ENCODE results near the gene PDE6C.

PDE6C gene

DNA sequence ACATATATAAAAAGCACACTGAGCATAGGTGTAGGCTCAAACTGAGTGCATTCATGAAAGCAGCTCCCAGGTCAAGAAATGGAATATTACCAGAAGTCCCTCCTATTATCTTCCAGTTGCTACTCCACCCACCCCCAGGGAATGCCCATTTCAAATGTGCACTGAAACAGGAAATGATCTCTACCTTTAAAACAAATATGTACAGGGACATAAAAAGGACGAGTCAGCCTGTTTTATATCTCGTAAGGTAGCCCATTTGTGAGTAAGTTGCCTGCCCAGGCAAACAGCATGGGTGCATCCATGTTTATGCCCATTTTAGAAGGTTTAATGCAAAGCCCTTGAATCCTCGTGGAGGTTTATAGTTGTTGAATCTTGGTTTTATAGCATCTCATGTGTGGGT is 35.4 kb upstream of the PDE6C start:
- no peaks in the 10 kb centered on the region for H3K9me3 ChIP-seq (ENCODE audit: control insufficient read depth, low read length)
- H3K27ac ChIP-seq (ENCODE audit: insufficient read depth, low read length, poor library complexity, severe bottlenecking) = no peak overlapping the region
- H3K4me1 ChIP-seq (ENCODE audit: control insufficient read depth, insufficient read depth, low read length, poor library complexity, severe bottlenecking) = no peaks in the 10 kb centered on the region
- H3K36me3 ChIP-seq (ENCODE audit: control insufficient read depth, insufficient read depth, low read length) = no peaks in the 10 kb centered on the region
- H3K27me3 ChIP-seq (replicated peaks; ENCODE audit: control insufficient read depth, insufficient read depth, low read length, poor library complexity, severe bottlenecking) = no peaks in the 10 kb centered on the region
- no peak overlapping the region for H3K4me3 ChIP-seq (ENCODE audit: insufficient read depth, low read depth, low read length, poor library complexity, severe bottlenecking)
- DNase-seq = no peak

DNA sequence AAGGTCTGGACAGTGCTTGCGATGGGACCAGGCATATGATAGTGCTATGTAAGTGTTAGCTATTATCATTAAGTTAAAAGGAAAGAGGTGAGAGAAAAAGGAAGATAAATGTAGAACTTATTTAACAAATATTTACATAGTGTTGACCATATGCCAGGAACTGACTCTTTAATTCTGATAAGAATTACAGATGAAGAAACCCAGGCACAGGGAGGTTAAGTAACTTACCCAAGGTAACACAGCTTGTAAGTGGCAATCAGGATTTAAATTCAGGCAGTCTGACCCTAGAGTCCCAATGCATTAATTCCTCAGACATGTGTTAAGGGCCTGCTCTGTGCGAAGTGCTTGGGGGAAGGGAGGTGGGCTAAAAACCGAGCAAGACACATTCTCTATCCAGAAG is 34.8 kb upstream of the PDE6C start:
- no peak for DNase-seq
- no peaks in the 10 kb centered on the region for H3K27me3 ChIP-seq (replicated peaks; ENCODE audit: control insufficient read depth, insufficient read depth, low read length, poor library complexity, severe bottlenecking)
- no peaks in the 10 kb centered on the region for H3K4me1 ChIP-seq (ENCODE audit: control insufficient read depth, insufficient read depth, low read length, poor library complexity, severe bottlenecking)
- H3K9me3 ChIP-seq (ENCODE audit: control insufficient read depth, low read length) = no peaks in the 10 kb centered on the region
- no peaks in the 10 kb centered on the region for H3K36me3 ChIP-seq (ENCODE audit: control insufficient read depth, insufficient read depth, low read length)
- no peak overlapping the region for H3K4me3 ChIP-seq (ENCODE audit: insufficient read depth, low read depth, low read length, poor library complexity, severe bottlenecking)
- no peak overlapping the region for H3K27ac ChIP-seq (ENCODE audit: insufficient read depth, low read length, poor library complexity, severe bottlenecking)

DNA sequence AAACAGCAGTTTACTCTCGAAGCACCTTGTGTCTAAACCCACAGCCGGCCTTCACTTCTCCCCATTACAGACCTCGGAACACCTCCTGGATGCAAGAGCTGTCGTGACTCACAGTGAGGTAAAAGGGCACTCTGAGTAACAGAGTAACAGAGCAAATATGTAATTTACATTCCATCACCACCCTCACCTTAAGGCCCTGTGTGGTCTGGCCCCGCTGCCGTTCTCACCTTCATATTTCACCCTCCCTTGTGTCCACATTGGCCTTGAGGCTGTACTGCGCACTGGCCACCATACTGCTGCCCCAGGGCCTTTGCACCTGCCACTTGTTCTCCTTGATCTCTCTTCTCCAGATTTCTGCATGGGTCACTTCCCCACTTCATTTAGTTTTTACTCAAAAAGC is 33.2 kb upstream of the PDE6C start:
- Histone ChIP-seq H3K9me3 (ENCODE audit: control insufficient read depth, low read length) (no peaks in the 10 kb centered on the region), H3K36me3 (ENCODE audit: control insufficient read depth, insufficient read depth, low read length) (no peaks in the 10 kb centered on the region), H3K4me3 (ENCODE audit: insufficient read depth, low read depth, low read length, poor library complexity, severe bottlenecking) (no peak overlapping the region), H3K4me1 (ENCODE audit: control insufficient read depth, insufficient read depth, low read length, poor library complexity, severe bottlenecking) (no peaks in the 10 kb centered on the region), H3K27ac (ENCODE audit: insufficient read depth, low read length, poor library complexity, severe bottlenecking) (no peak overlapping the region), H3K27me3 (replicated peaks; ENCODE audit: control insufficient read depth, insufficient read depth, low read length, poor library complexity, severe bottlenecking) (no peaks in the 10 kb centered on the region)
- DNase-seq = no peak

DNA sequence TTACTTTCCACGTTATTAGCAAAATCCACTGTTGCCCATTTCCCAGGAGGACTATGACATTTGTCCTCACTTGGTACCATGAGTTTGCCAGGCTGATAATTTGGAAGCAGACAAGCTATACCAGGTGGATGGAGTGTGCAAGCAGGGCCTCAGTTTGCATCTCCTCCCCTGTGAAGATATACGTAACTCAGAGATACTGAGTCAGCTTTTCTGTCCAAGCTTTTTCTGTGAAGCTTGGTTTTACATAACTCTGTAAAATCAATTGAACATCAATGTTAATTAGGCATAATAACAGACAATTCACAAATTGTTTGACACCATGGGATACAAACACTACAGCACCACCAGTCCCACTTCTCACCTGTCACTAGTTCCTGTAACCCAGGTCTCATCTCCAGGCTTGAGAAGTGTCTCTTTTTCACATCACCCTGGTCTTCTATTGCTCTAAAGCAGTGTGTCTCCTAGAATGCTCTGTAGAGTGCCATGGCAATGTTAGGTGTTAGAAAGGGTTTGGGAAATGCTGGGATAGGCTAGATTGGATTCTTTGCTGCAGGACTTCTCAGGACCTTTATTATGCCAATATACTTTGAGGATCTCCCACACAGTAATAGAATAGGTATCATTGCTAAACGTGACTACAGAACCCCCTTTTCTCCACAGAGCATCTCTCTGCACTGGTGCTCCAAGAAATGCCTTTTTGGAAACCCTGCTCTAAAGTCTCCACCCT is 32.2 kb upstream of the PDE6C start:
- Histone ChIP-seq H3K4me3 (ENCODE audit: insufficient read depth, low read depth, low read length, poor library complexity, severe bottlenecking) (no peak overlapping the region), H3K27me3 (replicated peaks; ENCODE audit: control insufficient read depth, insufficient read depth, low read length, poor library complexity, severe bottlenecking) (no peaks in the 10 kb centered on the region), H3K9me3 (ENCODE audit: control insufficient read depth, low read length) (no peaks in the 10 kb centered on the region), H3K27ac (ENCODE audit: insufficient read depth, low read length, poor library complexity, severe bottlenecking) (no peak overlapping the region), H3K36me3 (ENCODE audit: control insufficient read depth, insufficient read depth, low read length) (no peaks in the 10 kb centered on the region), H3K4me1 (ENCODE audit: control insufficient read depth, insufficient read depth, low read length, poor library complexity, severe bottlenecking) (no peaks in the 10 kb centered on the region)
- DNase-seq = no peak

DNA sequence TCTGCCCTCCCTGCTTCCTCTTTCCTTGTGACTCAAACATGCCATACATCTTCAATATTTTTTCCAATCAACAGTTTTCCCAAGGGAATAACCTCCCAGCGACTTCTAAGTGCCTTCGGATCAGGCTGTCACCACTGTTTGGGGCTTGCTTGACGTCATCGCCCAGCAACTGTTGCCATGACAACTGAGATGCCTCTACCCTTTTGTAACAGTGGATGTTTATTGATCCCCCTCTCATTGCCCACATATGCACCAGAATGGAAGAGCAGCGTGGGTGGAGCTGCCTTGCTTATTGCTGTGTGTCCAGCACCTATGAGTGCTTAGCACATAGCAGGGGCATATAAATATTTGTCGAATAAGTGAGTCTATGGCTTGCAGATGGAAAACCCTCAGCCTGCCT is 31.5 kb upstream of the PDE6C start:
- Histone ChIP-seq H3K27ac (ENCODE audit: insufficient read depth, low read length, poor library complexity, severe bottlenecking) (no peak overlapping the region), H3K36me3 (ENCODE audit: control insufficient read depth, insufficient read depth, low read length) (no peaks in the 10 kb centered on the region), H3K4me1 (ENCODE audit: control insufficient read depth, insufficient read depth, low read length, poor library complexity, severe bottlenecking) (no peaks in the 10 kb centered on the region), H3K9me3 (ENCODE audit: control insufficient read depth, low read length) (no peaks in the 10 kb centered on the region), H3K4me3 (ENCODE audit: insufficient read depth, low read depth, low read length, poor library complexity, severe bottlenecking) (no peak overlapping the region), H3K27me3 (replicated peaks; ENCODE audit: control insufficient read depth, insufficient read depth, low read length, poor library complexity, severe bottlenecking) (no peaks in the 10 kb centered on the region)
- no peak for DNase-seq

DNA sequence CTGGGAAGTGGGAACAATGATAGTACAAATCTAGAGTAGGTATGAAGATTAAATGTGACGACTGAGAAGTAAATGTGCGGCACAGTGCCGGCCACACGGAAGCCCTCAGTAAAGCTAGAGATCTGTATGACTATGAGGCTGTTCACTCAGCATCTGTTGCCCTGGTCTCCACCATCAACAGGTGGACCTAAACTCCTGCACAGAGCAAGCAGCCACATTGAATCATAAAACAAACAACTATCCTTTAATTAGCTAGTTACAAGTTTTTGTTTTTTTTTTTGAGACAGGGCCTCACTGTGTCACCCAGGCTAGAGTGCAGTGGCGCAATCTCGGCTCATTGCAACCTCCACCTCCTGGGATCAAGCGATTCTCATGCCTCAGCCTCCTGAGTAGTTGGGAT is 27.9 kb upstream of the PDE6C start:
- H3K9me3 ChIP-seq (ENCODE audit: control insufficient read depth, low read length) = no peaks in the 10 kb centered on the region
- no peaks in the 10 kb centered on the region for H3K36me3 ChIP-seq (ENCODE audit: control insufficient read depth, insufficient read depth, low read length)
- no peak overlapping the region for H3K4me3 ChIP-seq (ENCODE audit: insufficient read depth, low read depth, low read length, poor library complexity, severe bottlenecking)
- no peak overlapping the region for H3K27ac ChIP-seq (ENCODE audit: insufficient read depth, low read length, poor library complexity, severe bottlenecking)
- no peaks in the 10 kb centered on the region for H3K4me1 ChIP-seq (ENCODE audit: control insufficient read depth, insufficient read depth, low read length, poor library complexity, severe bottlenecking)
- H3K27me3 ChIP-seq (replicated peaks; ENCODE audit: control insufficient read depth, insufficient read depth, low read length, poor library complexity, severe bottlenecking) = no peaks in the 10 kb centered on the region
- DNase-seq = no peak

DNA sequence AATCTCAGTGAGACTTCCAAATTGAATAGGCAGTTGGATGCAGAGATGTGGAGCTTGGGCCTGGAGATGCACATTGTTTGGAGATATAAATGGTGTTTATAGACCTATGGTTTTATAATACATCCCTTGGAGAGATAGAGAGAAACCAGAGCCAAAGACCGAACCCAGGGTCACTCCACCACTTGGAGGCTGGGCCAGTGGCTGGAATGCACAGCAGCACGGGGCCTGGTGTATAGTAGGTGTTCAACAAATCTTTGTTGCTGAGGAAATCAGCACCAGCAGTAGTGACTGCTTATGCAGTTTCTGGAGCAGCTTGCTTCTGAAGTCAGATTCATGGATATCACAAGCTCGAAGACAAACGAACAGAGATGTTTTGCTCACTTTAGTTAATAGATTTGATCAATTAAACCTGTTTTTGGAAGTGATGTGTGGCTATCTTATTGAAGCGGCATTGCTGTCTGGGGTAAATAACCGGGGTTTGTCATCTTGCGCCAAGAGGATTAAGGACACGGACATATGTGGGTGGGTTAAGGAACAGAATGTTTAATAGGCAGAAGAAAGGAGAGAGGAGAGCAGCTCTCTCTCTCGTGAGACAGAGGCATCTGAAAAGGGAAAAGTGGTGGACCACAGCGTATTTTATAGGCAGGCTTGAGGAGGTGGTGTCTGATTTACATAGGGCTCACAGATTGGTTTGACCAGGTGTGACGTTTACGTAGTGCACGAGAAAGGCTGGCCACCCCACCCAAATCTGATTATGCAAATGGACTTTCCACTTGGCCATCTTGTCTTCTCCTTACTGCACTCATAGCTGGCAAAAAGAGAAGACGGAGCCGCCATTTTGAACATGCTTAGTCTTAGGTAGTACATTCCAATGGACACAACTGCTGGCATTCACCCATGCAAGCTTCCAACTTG is 22.4 kb upstream of the PDE6C start:
- no peak overlapping the region for H3K4me3 ChIP-seq (ENCODE audit: insufficient read depth, low read depth, low read length, poor library complexity, severe bottlenecking)
- DNase-seq = no peak
- H3K27ac ChIP-seq (ENCODE audit: insufficient read depth, low read length, poor library complexity, severe bottlenecking) = no peak overlapping the region
- no peaks in the 10 kb centered on the region for H3K27me3 ChIP-seq (replicated peaks; ENCODE audit: control insufficient read depth, insufficient read depth, low read length, poor library complexity, severe bottlenecking)
- no peaks in the 10 kb centered on the region for H3K36me3 ChIP-seq (ENCODE audit: control insufficient read depth, insufficient read depth, low read length)
- no peaks in the 10 kb centered on the region for H3K4me1 ChIP-seq (ENCODE audit: control insufficient read depth, insufficient read depth, low read length, poor library complexity, severe bottlenecking)
- H3K9me3 ChIP-seq (ENCODE audit: control insufficient read depth, low read length) = no peaks in the 10 kb centered on the region

DNA sequence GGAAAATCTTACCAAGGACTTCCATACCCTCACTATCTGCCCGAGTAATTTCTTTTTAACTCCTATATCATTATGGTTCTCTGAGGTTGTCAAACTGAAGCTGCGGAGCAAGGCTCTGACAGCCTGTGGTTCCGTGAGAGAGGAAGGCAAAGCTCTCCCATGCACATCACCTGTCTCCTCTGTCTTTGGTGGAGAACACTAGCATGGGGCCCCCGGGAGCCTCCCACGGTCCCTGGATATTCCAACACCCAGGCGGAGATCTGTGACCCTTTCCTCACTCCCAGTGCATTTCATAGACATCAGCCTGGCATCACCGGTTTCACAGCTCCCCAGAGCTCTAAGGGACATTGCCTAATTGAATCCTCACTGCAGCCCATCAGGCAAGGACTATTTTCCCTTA is 21.7 kb upstream of the PDE6C start:
- Histone ChIP-seq H3K4me1 (ENCODE audit: control insufficient read depth, insufficient read depth, low read length, poor library complexity, severe bottlenecking) (no peaks in the 10 kb centered on the region), H3K27me3 (replicated peaks; ENCODE audit: control insufficient read depth, insufficient read depth, low read length, poor library complexity, severe bottlenecking) (no peaks in the 10 kb centered on the region), H3K27ac (ENCODE audit: insufficient read depth, low read length, poor library complexity, severe bottlenecking) (no peak overlapping the region), H3K9me3 (ENCODE audit: control insufficient read depth, low read length) (no peaks in the 10 kb centered on the region), H3K4me3 (ENCODE audit: insufficient read depth, low read depth, low read length, poor library complexity, severe bottlenecking) (no peak overlapping the region), H3K36me3 (ENCODE audit: control insufficient read depth, insufficient read depth, low read length) (no peaks in the 10 kb centered on the region)
- DNase-seq = no peak

DNA sequence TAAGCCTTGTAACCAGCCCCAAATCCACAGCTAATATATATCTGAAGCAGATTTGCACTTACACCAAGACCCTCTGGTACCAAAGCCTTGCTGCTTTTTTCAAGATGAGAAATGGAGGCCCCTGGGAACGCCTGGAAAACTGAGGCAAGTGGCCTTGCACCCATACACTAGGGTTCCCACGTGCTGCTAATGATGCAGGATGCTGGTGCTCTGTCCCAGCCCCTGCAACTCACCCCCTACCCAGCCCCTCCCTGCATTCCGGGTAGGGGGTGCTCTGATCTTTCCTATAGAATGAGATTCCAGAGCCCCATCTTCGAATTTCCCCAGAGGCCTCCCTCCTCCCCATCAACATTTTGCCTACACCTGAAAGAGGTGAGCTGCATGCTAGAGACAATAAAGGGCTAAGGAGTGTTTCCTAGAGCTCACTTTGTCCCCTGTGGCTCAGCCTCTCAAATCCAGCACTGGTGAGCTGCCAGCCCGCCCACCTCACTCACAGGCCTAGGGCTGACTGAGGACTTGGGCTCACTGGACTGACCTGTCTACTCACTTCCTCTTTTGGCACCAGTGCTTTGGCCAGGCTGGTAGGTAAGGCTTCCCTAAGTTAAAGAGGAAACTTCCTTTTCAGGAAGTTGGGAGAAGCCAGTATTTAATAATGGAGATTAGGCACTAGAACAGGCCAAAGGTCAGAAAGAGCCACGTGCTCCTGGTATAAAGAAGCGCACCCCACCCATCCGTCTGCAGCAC is 21.1 kb upstream of the PDE6C start:
- Histone ChIP-seq H3K36me3 (ENCODE audit: control insufficient read depth, insufficient read depth, low read length) (no peaks in the 10 kb centered on the region), H3K27ac (ENCODE audit: insufficient read depth, low read length, poor library complexity, severe bottlenecking) (no peak overlapping the region), H3K27me3 (replicated peaks; ENCODE audit: control insufficient read depth, insufficient read depth, low read length, poor library complexity, severe bottlenecking) (no peaks in the 10 kb centered on the region), H3K4me1 (ENCODE audit: control insufficient read depth, insufficient read depth, low read length, poor library complexity, severe bottlenecking) (no peaks in the 10 kb centered on the region), H3K4me3 (ENCODE audit: insufficient read depth, low read depth, low read length, poor library complexity, severe bottlenecking) (no peak overlapping the region), H3K9me3 (ENCODE audit: control insufficient read depth, low read length) (no peaks in the 10 kb centered on the region)
- no peak for DNase-seq

DNA sequence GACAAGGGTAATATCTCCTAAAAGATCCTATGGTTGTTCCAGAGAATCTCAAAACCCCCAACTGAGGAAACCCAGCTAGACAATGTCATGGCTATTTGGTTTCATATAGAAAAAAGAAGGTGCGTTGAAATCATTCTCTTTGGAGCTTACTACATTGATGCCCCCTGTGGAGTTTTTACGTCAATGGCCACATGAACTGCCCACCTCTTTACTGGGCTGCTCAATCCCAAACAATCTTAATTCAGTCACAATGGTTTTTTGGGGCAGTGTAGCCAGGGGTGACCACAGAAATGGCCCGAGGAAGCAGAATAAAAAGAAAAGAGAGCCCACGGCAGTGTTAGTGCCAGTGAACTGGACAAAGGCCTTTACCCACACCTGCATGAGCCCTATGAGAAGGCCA is 19.1 kb upstream of the PDE6C start:
- H3K27ac ChIP-seq (ENCODE audit: insufficient read depth, low read length, poor library complexity, severe bottlenecking) = no peak overlapping the region
- no peak for DNase-seq
- H3K27me3 ChIP-seq (replicated peaks; ENCODE audit: control insufficient read depth, insufficient read depth, low read length, poor library complexity, severe bottlenecking) = no peaks in the 10 kb centered on the region
- H3K9me3 ChIP-seq (ENCODE audit: control insufficient read depth, low read length) = no peaks in the 10 kb centered on the region
- no peak overlapping the region for H3K4me3 ChIP-seq (ENCODE audit: insufficient read depth, low read depth, low read length, poor library complexity, severe bottlenecking)
- H3K36me3 ChIP-seq (ENCODE audit: control insufficient read depth, insufficient read depth, low read length) = no peaks in the 10 kb centered on the region
- no peaks in the 10 kb centered on the region for H3K4me1 ChIP-seq (ENCODE audit: control insufficient read depth, insufficient read depth, low read length, poor library complexity, severe bottlenecking)

All from effector memory CD4-positive, alpha-beta T cell (primary cell).